CD14-positive monocyte (primary cell): ENCODE data around the gene MRGPRD. TPM values are rescaled to one million over a fixed set of nuclear protein-coding genes. Genes with fewer than 3 reads are reported as not detected.

Source experiments
- DNase-seq, 3 donors: peaks; one replicate each; pipeline ENCODE4 v3.0.0-alpha.2; 2011 to 2022
- H2AFZ ChIP-seq: 2 replicates; pipeline ENCODE4 v1.6.0; 2012; ENCODE audit warnings: mild to moderate bottlenecking, low read depth, low read length, inconsistent platforms; ENCODE audit not compliant: insufficient read depth, poor library complexity, severe bottlenecking
- H3K27ac ChIP-seq, 2 donors: 1 replicate in 1 of 2; 2 replicates in 1 of 2; pipeline ENCODE4 v1.5.1; 2012 to 2013; ENCODE audit warnings: low read length in 2 of 2, control low read depth in 1 of 2, inconsistent platforms in 1 of 2, low read depth in 1 of 2, mild to moderate bottlenecking in 1 of 2
- H3K27me3 ChIP-seq, 2 donors: one replicate each; pipeline versions ENCODE4 v1.6.0 to v1.6.1; 2011 to 2013; ENCODE audit warnings: low read length in 2 of 2; ENCODE audit not compliant: control insufficient read depth in 2 of 2, insufficient read depth in 2 of 2
- H3K36me3 ChIP-seq, 2 donors: replicated peaks in 1 of 2; 1 replicate in 1 of 2; 2 replicates in 1 of 2; pipeline versions ENCODE4 v1.5.1 to v1.6.1; 2012 to 2013; ENCODE audit warnings: low read length in 2 of 2, control low read depth in 1 of 2, inconsistent platforms in 1 of 2, mild to moderate bottlenecking in 1 of 2; ENCODE audit not compliant: insufficient read depth in 2 of 2, control insufficient read depth in 1 of 2
- H3K4me1 ChIP-seq, 2 donors: 1 replicate in 1 of 2; 2 replicates in 1 of 2; pipeline versions ENCODE4 v1.5.1 to v1.6.1; 2012 to 2013; ENCODE audit warnings: low read length in 2 of 2, control low read depth in 1 of 2, inconsistent platforms in 1 of 2, mild to moderate bottlenecking in 1 of 2, moderate library complexity in 1 of 2; ENCODE audit not compliant: insufficient read depth in 2 of 2, control insufficient read depth in 1 of 2
- H3K4me2 ChIP-seq: replicated peaks from 2 replicates; pipeline ENCODE3; 2012; ENCODE audit warnings: low read length, moderate library complexity, mild to moderate bottlenecking; ENCODE audit not compliant: poor library complexity, severe bottlenecking; ENCODE audit errors: extremely low read depth
- H3K4me3 ChIP-seq, 3 experiments: fragments of 200-600 bp in 1 of 3; sonication (generic) in 1 of 3; replicated peaks in 1 of 3; 1 replicate in 2 of 3; 2 replicates in 1 of 3; pipeline ENCODE4 v1.5.1; 2011 to 2013; ENCODE audit warnings: low read length in 3 of 3, mild to moderate bottlenecking in 3 of 3, control low read depth in 2 of 3, low read depth in 2 of 3, inconsistent platforms in 1 of 3, moderate library complexity in 1 of 3
- H3K79me2 ChIP-seq: 2 replicates; pipeline ENCODE4 v1.6.0; 2012; ENCODE audit warnings: mild to moderate bottlenecking, control low read depth, inconsistent platforms, low read length, moderate library complexity; ENCODE audit not compliant: insufficient read depth
- H3K9ac ChIP-seq: 2 replicates; pipeline ENCODE4 v1.6.0; 2017; ENCODE audit warnings: low read length, mild to moderate bottlenecking; ENCODE audit not compliant: insufficient read depth, poor library complexity, severe bottlenecking
- H3K9me3 ChIP-seq, 2 donors: replicated peaks in 1 of 2; 1 replicate in 1 of 2; 2 replicates in 1 of 2; pipeline versions ENCODE4 v1.5.1 to v1.6.1; 2012 to 2013; ENCODE audit warnings: low read length in 2 of 2, control low read depth in 1 of 2; ENCODE audit not compliant: control insufficient read depth in 1 of 2, insufficient read depth in 1 of 2
- H4K20me1 ChIP-seq: 2 replicates; pipeline ENCODE4 v1.6.0; 2012; ENCODE audit warnings: mild to moderate bottlenecking, low read length, control low read depth, moderate library complexity; ENCODE audit not compliant: insufficient read depth
- H3K27ac Mint-ChIP-seq, 7 donors: one replicate each; pipeline ENCODE4 v1.8.0; 2020; ENCODE audit warnings: mild to moderate bottlenecking in 7 of 7, mixed read lengths in 7 of 7, moderate library complexity in 6 of 7, inconsistent platforms in 2 of 7
- H3K27me3 Mint-ChIP-seq, 3 donors: one replicate each; pipeline ENCODE4 v1.8.0; 2021 to 2022; ENCODE audit warnings: low read depth in 3 of 3, mild to moderate bottlenecking in 3 of 3, mixed read lengths in 3 of 3, moderate library complexity in 3 of 3, inconsistent platforms in 1 of 3
- H3K36me3 Mint-ChIP-seq, 2 donors: one replicate each; pipeline ENCODE4 v1.8.0; 2020; ENCODE audit warnings: mixed read lengths in 2 of 2, inconsistent platforms in 1 of 2, mild to moderate bottlenecking in 1 of 2
- H3K4me1 Mint-ChIP-seq: one replicate; pipeline ENCODE4 v1.8.0; 2020; ENCODE audit warnings: mild to moderate bottlenecking, mixed read lengths
- H3K4me3 Mint-ChIP-seq, 2 donors: one replicate each; pipeline ENCODE4 v1.8.0; 2020; ENCODE audit warnings: mild to moderate bottlenecking in 2 of 2, mixed read lengths in 2 of 2, moderate library complexity in 1 of 2
- H3K9me3 Mint-ChIP-seq, 7 donors: one replicate each; pipeline ENCODE4 v1.8.0; 2020 to 2022; ENCODE audit warnings: mixed read lengths in 7 of 7, mild to moderate bottlenecking in 6 of 7, moderate library complexity in 6 of 7, inconsistent platforms in 2 of 7
- CTCF ChIP-seq: fragments of 200-600 bp; IDR thresholded peaks from one replicate; pipeline ENCODE4 v1.8.0; 2022; ENCODE audit warnings: antibody characterized with exemption, mild to moderate bottlenecking
- WGBS: methylation state at CpG from one replicate; pipeline ENCODE4 v1.1.5; 2013; ENCODE audit warnings: missing lambda C conversion rate; ENCODE audit not compliant: insufficient coverage; 5-methylcytosine and 5-hydroxymethylcytosine counted together
- intact Hi-C, 2 donors: fragments of 100-400 bp; cut with micrococcal nuclease; formaldehyde crosslinking; loops; one replicate each; pipeline versions ENCODE4 v1.15.0 to v1.15.1; 2023
- polyA plus RNA-seq, 3 donors: library from polyadenylated mRNA; depleted of rRNA in 1 of 3; unstranded in 2 of 3; stranded (reverse) in 1 of 3; fragments of 300-500 nt in 2 of 3; fragments of >200 nt in 1 of 3; fragmentation: Illumina TruSeq in 2 of 3; gene quantifications; 1 replicate in 2 of 3; 2 replicates in 1 of 3; pipeline ENCODE4 v1.2.3, GENCODE V29; 2012 to 2021

MRGPRD gene
- polyA plus RNA-seq, 3 donors: not detected

GRCh38 chr11:68931911-68932310 is 48.9 kb downstream of the MRGPRD start:
- no peak for DNase-seq
- intact Hi-C loops: no loop called here
- no peak overlapping the region for H3K4me2 ChIP-seq
- no peaks in the 10 kb centered on the region for H3K79me2 ChIP-seq
- peaks cover 4% of the 10 kb centered on the region for H4K20me1 ChIP-seq
- TF ChIP-seq CTCF: no peak
- H3K4me3 ChIP-seq: no peak overlapping the region
- H3K27me3 ChIP-seq: no peaks in the 10 kb centered on the region
- H3K9ac ChIP-seq: no peak overlapping the region
- Mint-ChIP-seq H3K36me3 (peaks cover 66 to 85% of the 10 kb centered on the region in 2 donors), H3K27me3 (no peaks in the 10 kb centered on the region), H3K4me1 (peaks cover 34% of the 10 kb centered on the region), H3K4me3 (no peak overlapping the region), H3K27ac (peak overlapping the region in 1 of 7 donors; percentile 80), H3K9me3 (peaks cover 0 to 3% (median 0%) of the 10 kb centered on the region in 7 donors)
- H3K27ac ChIP-seq: no peak overlapping the region
- H3K9me3 ChIP-seq: no peaks in the 10 kb centered on the region
- peaks cover 22 to 28% of the 10 kb centered on the region in 2 donors for H3K4me1 ChIP-seq
- no peak overlapping the region for H2AFZ ChIP-seq
- 97% methylated on average over 14 of the region's 17 CpGs for WGBS
- peaks cover 60 to 84% of the 10 kb centered on the region in 2 donors for H3K36me3 ChIP-seq

GRCh38 chr11:68930991-68931855 is 49.6 kb downstream of the MRGPRD start:
- H3K4me1 ChIP-seq: peaks cover 25 to 31% of the 10 kb centered on the region in 2 donors
- no peak for DNase-seq
- intact Hi-C loops: no loop called here
- no peaks in the 10 kb centered on the region for H3K27me3 ChIP-seq
- peaks cover 4% of the 10 kb centered on the region for H4K20me1 ChIP-seq
- H3K79me2 ChIP-seq: no peaks in the 10 kb centered on the region
- H3K27ac Mint-ChIP-seq: peak overlapping the region in 1 of 7 donors; percentile 60
- H3K4me2 ChIP-seq: no peak overlapping the region
- H3K9ac ChIP-seq: no peak overlapping the region
- TF ChIP-seq CTCF: no peak
- H3K9me3 Mint-ChIP-seq: peaks cover 2 to 9% (median 3%) of the 10 kb centered on the region in 7 donors
- WGBS: 93% methylated on average over 17 of the region's 21 CpGs
- H3K27me3 Mint-ChIP-seq: no peaks in the 10 kb centered on the region
- H3K9me3 ChIP-seq: peaks cover 2 to 6% of the 10 kb centered on the region in 2 donors
- H3K4me3 Mint-ChIP-seq: no peak overlapping the region
- peaks cover 36% of the 10 kb centered on the region for H3K4me1 Mint-ChIP-seq
- no peak overlapping the region for H2AFZ ChIP-seq
- H3K36me3 Mint-ChIP-seq: peaks cover 61 to 83% of the 10 kb centered on the region in 2 donors
- H3K27ac ChIP-seq: no peak overlapping the region
- peaks cover 55 to 79% of the 10 kb centered on the region in 2 donors for H3K36me3 ChIP-seq
- H3K4me3 ChIP-seq: no peak overlapping the region

Other genes starting within 250 kb of the MRGPRD start
- gene TESMIN, start 229.5 kb downstream of the MRGPRD start, polyA plus RNA-seq: 1 to 10 TPM; 1.9 to 2.6 (median 2.5) TPM
- 10 to 100 TPM in 1 of 3 donors, 1 to 10 TPM in 2; 5.6 to 42.5 (median 7.0) TPM for gene CPT1A, start 139.1 kb downstream of the MRGPRD start, polyA plus RNA-seq
- gene MRPL21, start 77.2 kb downstream of the MRGPRD start, polyA plus RNA-seq: 100 to 1,000 TPM in 2 of 3 donors, 10 to 100 TPM in 1; 38.8 to 138 (median 104) TPM
- gene IGHMBP2, start 77.1 kb downstream of the MRGPRD start, polyA plus RNA-seq: 10 to 100 TPM in 1 of 3 donors, 1 to 10 TPM in 2; 3.9 to 14.9 (median 6.0) TPM
- gene MRGPRF, start 32.3 kb upstream of the MRGPRD start, polyA plus RNA-seq: under 1 TPM in 2 of 3 donors, not detected in 1; 0.22 to 0.23 TPM
- 10 to 100 TPM; 29.3 to 52.8 (median 31.5) TPM for gene TPCN2, start 67.9 kb upstream of the MRGPRD start, polyA plus RNA-seq
- gene SMIM38, start 174.9 kb upstream of the MRGPRD start, polyA plus RNA-seq: under 1 TPM in 1 of 3 donors, not detected in 2; 0.05 TPM